Panc1 (cell line): ENCODE measurements around the gene RGS14. TPM values are rescaled to one million over a fixed set of nuclear protein-coding genes. Genes with fewer than 3 reads are reported as not detected.

ENCODE experiments used
- ATAC-seq: fragments of 200-7000 bp; cut with Tn5 transposase; 2 replicates; pipeline ENCODE4 v1.9.1; 2020; ENCODE audit warnings: mild to moderate bottlenecking, moderate library complexity
- BruUV-seq: library from RNA; stranded (reverse); fragments of 400-500 nt; replicated peaks from 2 replicates; lab custom pipeline; 2021; lab: Mats Ljungman, UMichigan
- CTCF ChIA-PET: fragments of 300-600 bp; sonication (Branson Sonifier 250); formaldehyde crosslinking; loops from one replicate; lab custom pipeline; 2022; ENCODE audit warnings: antibody characterized with exemption; lab: Charles Lee
- POLR2A ChIA-PET: fragments of 300-600 bp; sonication (Branson Sonifier 250); formaldehyde crosslinking; loops from one replicate; lab custom pipeline; 2022; ENCODE audit warnings: antibody characterized with exemption; lab: Charles Lee
- DNase-seq: peaks from one replicate; pipeline ENCODE4 v3.0.0-alpha.2; 2010; ENCODE audit warnings: low read depth, low spot score
- H3K27ac ChIP-seq: 2 replicates; pipeline ENCODE4 v1.5.1; 2011; ENCODE audit warnings: mild to moderate bottlenecking, low read length, inconsistent platforms
- H3K27me3 ChIP-seq: fragments of 200-500 bp; sonication (Bioruptor generic); 2 replicates; pipeline ENCODE4 v1.6.0; 2014; ENCODE audit warnings: low read length, inconsistent platforms; ENCODE audit not compliant: control insufficient read depth, insufficient read depth
- H3K36me3 ChIP-seq: fragments of 200-500 bp; sonication (Bioruptor generic); 2 replicates; pipeline ENCODE4 v1.5.1; 2014; ENCODE audit warnings: inconsistent platforms, mild to moderate bottlenecking, low read length, moderate library complexity; ENCODE audit not compliant: control insufficient read depth, insufficient read depth
- H3K4me1 ChIP-seq: 2 replicates; pipeline ENCODE4 v1.5.1; 2011; ENCODE audit warnings: inconsistent platforms, mild to moderate bottlenecking, low read length, moderate library complexity; ENCODE audit not compliant: control insufficient read depth, insufficient read depth
- H3K4me3 ChIP-seq, 2 experiments: 2 replicates each; pipeline ENCODE4 v1.5.1; 2011 to 2012; ENCODE audit warnings: low read depth in 2 of 2, low read length in 2 of 2, mild to moderate bottlenecking in 2 of 2, inconsistent platforms in 1 of 2, moderate library complexity in 1 of 2
- H3K9me3 ChIP-seq: fragments of 200-500 bp; sonication (Bioruptor generic); 2 replicates; pipeline ENCODE4 v1.5.1; 2014; ENCODE audit warnings: low read depth, mild to moderate bottlenecking, inconsistent platforms, low read length, moderate library complexity; ENCODE audit not compliant: control insufficient read depth, insufficient read depth
- POLR2AphosphoS5 ChIP-seq: IDR thresholded peaks from 2 replicates; pipeline ENCODE4 v1.6.1; 2012; ENCODE audit warnings: mild to moderate bottlenecking, low read depth, low read length, moderate library complexity
- SIN3A ChIP-seq: IDR thresholded peaks from 2 replicates; pipeline ENCODE4 v1.6.1; 2012; ENCODE audit warnings: low read depth, mild to moderate bottlenecking, low read length, moderate library complexity, borderline replicate concordance; ENCODE audit not compliant: insufficient read depth
- TCF7L2 ChIP-seq: IDR thresholded peaks from 2 replicates; pipeline ENCODE4 v1.6.1; 2011; ENCODE audit warnings: mild to moderate bottlenecking, low read depth, low read length, inconsistent platforms
- in situ Hi-C: cut with HindIII; loops from 2 replicates; pipeline ENCODE4 v1.10.0; 2016; ENCODE audit warnings: low sequenced_read_pairs, low pct_unique_long_range_greater_than_20kb
- intact Hi-C: fragments of 100-400 bp; cut with micrococcal nuclease; formaldehyde crosslinking; loops from one replicate; pipeline ENCODE4 v1.10.0; 2022; ENCODE audit not compliant: unreplicated experiment
- total RNA-seq: library from RNA; stranded (reverse); gene quantifications from one replicate; pipeline ENCODE4 v1.2.1, GENCODE V29; 2021; ENCODE audit not compliant: unreplicated experiment
- TF ChIP-seq, protein P1 (sequence below), 2 experiments: IDR thresholded peaks; 2 replicates each; pipeline ENCODE4 v1.6.1; 2011 to 2012; ENCODE audit warnings: low read depth in 2 of 2, control low read depth in 1 of 2, low read length in 1 of 2, mild to moderate bottlenecking in 1 of 2, moderate library complexity in 1 of 2; ENCODE audit not compliant: insufficient read depth in 1 of 2
- TF ChIP-seq, protein P2 (sequence below): fragments of 450-650 bp; IDR thresholded peaks from 2 replicates; pipeline ENCODE4 v1.5.1; 2017; ENCODE audit warnings: mild to moderate bottlenecking

The RGS14 gene
- total RNA-seq, 1 experiment from 2014 or later: 13.5 TPM

DNA sequence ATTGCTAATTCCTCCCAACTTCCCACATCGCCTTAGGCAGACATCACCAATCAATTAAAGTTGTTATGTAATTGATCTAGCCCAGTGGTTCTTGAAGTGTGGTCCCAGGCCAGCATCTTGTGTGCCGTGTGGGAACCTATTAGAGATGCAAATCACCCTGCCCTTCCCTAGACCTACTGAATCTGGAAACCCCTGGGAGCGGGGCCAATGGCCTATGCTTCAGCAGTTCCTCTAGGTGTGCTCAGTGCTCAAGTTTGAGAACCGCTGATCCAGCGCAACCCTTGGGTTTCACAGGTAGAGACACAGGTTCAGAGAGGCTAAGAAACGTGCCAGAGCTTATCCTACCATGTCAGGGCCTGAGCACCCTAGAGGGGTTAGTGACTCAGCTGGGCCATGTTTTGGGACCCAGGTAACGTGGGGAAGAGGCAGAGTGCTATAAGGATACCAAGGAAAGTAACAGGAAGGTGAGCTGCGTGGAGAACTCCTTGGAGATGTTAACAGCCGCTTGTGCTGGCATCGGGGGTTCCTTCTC is 30.9 kb downstream of the RGS14 start:
- no peak overlapping the region for H3K27ac ChIP-seq
- no peaks in the 10 kb centered on the region for H3K36me3 ChIP-seq
- POLR2A ChIA-PET: no interaction called here
- CTCF ChIA-PET: interaction anchor here (1.8 to 2.3 kb wide), 2 partner anchors 18 to 66 kb away, joined by 6 to 10 read pairs; no protein-coding TSS in a partner anchor
- no peaks in the 10 kb centered on the region for H3K27me3 ChIP-seq
- no peak overlapping the region for H3K4me3 ChIP-seq
- TF ChIP-seq TCF7L2 (no peak), SIN3A (no peak), POLR2AphosphoS5 (no peak)
- TF ChIP-seq, protein P1, sequence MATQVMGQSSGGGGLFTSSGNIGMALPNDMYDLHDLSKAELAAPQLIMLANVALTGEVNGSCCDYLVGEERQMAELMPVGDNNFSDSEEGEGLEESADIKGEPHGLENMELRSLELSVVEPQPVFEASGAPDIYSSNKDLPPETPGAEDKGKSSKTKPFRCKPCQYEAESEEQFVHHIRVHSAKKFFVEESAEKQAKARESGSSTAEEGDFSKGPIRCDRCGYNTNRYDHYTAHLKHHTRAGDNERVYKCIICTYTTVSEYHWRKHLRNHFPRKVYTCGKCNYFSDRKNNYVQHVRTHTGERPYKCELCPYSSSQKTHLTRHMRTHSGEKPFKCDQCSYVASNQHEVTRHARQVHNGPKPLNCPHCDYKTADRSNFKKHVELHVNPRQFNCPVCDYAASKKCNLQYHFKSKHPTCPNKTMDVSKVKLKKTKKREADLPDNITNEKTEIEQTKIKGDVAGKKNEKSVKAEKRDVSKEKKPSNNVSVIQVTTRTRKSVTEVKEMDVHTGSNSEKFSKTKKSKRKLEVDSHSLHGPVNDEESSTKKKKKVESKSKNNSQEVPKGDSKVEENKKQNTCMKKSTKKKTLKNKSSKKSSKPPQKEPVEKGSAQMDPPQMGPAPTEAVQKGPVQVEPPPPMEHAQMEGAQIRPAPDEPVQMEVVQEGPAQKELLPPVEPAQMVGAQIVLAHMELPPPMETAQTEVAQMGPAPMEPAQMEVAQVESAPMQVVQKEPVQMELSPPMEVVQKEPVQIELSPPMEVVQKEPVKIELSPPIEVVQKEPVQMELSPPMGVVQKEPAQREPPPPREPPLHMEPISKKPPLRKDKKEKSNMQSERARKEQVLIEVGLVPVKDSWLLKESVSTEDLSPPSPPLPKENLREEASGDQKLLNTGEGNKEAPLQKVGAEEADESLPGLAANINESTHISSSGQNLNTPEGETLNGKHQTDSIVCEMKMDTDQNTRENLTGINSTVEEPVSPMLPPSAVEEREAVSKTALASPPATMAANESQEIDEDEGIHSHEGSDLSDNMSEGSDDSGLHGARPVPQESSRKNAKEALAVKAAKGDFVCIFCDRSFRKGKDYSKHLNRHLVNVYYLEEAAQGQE (IDR thresholded peaks at IDR 0.05; ENCODE audit: insufficient read depth in 1 of 2, low read depth in 2 of 2, low read length in 1 of 2): no peak
- TF ChIP-seq, protein P2, sequence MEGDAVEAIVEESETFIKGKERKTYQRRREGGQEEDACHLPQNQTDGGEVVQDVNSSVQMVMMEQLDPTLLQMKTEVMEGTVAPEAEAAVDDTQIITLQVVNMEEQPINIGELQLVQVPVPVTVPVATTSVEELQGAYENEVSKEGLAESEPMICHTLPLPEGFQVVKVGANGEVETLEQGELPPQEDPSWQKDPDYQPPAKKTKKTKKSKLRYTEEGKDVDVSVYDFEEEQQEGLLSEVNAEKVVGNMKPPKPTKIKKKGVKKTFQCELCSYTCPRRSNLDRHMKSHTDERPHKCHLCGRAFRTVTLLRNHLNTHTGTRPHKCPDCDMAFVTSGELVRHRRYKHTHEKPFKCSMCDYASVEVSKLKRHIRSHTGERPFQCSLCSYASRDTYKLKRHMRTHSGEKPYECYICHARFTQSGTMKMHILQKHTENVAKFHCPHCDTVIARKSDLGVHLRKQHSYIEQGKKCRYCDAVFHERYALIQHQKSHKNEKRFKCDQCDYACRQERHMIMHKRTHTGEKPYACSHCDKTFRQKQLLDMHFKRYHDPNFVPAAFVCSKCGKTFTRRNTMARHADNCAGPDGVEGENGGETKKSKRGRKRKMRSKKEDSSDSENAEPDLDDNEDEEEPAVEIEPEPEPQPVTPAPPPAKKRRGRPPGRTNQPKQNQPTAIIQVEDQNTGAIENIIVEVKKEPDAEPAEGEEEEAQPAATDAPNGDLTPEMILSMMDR: no peak
- in situ Hi-C loops (no loop called here), intact Hi-C loops (no loop called here)
- no peaks in the 10 kb centered on the region for H3K9me3 ChIP-seq
- peaks cover 3% of the 10 kb centered on the region; the same call in 1 of the 2 replicates for H3K4me1 ChIP-seq
- DNase-seq: no peak
- ATAC-seq: no peak
- no TSS peak for BruUV-seq

DNA sequence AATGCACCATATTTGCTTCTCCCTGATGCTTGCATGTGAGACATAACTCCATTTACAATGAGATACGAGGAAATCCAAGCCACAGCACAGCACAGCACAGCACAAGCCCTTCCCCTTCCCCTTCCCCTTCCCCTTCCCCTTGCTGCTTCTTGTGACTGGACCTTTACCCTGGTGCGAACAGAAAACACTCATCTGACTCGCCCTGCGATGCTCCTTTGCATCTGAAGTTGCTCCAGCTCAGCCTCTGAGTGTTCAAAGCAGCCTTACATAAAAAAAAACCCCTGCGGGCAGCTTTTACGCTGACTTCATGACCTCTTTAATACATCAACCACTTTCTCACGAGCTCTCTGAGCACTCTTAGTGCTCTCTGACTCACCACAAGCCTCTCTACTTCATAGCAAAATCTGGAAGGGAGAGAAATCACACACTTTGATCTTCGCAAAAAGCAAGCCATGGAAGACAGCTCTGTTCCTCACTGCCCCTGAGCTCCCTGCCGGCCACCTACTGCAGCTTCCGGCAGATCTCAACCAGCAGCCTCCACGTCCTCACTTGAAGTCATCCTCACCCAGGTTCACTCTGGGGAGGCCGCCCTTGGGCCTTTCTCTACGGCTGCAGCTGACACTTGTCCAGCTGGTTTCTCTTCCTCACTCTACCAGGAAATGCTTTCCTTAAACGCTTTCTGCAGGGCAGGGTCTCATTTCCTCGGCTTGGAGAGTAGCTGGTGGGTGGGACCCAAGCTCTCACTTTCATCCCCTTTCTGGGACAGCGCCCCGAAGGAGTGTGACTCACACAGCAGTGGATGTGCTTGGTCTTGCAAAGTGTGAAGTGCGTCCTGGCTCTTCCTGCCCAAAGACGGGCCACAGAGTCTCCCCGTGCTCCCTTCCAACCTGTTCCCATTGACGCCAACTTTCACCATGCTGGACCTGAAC is 31.8 kb downstream of the RGS14 start:
- in situ Hi-C loops: no loop called here
- DNase-seq: no peak
- H3K27ac ChIP-seq: no peak overlapping the region
- CTCF ChIA-PET: interaction anchor here (0.5 to 2.6 kb wide), 8 partner anchors 11 to 79 kb away, joined by 3 to 34 read pairs (median 6); no protein-coding TSS in a partner anchor
- ATAC-seq: no peak
- TF ChIP-seq, protein P2: no peak
- TF ChIP-seq TCF7L2 (no peak), POLR2AphosphoS5 (no peak), SIN3A (no peak)
- TF ChIP-seq, protein P1 (IDR thresholded peaks at IDR 0.05; ENCODE audit: insufficient read depth in 1 of 2, low read depth in 2 of 2, low read length in 1 of 2): no peak
- no peaks in the 10 kb centered on the region for H3K9me3 ChIP-seq
- no peaks in the 10 kb centered on the region for H3K36me3 ChIP-seq
- H3K27me3 ChIP-seq: no peaks in the 10 kb centered on the region
- H3K4me3 ChIP-seq: no peak overlapping the region
- intact Hi-C loops: loop anchor here (5.0 kb wide), 1 partner anchor 108 kb away; the partner anchor contains the start of gene PDLIM7
- no TSS peak for BruUV-seq
- POLR2A ChIA-PET: no interaction called here
- H3K4me1 ChIP-seq: peaks cover 3% of the 10 kb centered on the region; the same call in 1 of the 2 replicates
